DOHH2 (cell line): ENCODE measurements around the gene ATXN7L3B.

Experiments
- H3F3A ChIP-seq: fragments of 200-600 bp; sonication (generic), shearing (Covaris generic); 2 replicates; pipeline ENCODE4 v1.6.0; 2016; ENCODE audit warnings: antibody characterized with exemption, mild to moderate bottlenecking; ENCODE audit not compliant: control insufficient read depth, insufficient read depth
- H3K27ac ChIP-seq: fragments of 200-600 bp; sonication (generic); 2 replicates; pipeline ENCODE4 v1.5.1; 2014; ENCODE audit warnings: low read depth, mild to moderate bottlenecking, low read length, moderate library complexity
- H3K27me3 ChIP-seq: fragments of 200-600 bp; sonication (generic); 2 replicates; pipeline ENCODE4 v1.6.1; 2014; ENCODE audit warnings: mild to moderate bottlenecking, low read length, mixed read lengths; ENCODE audit not compliant: control insufficient read depth
- H3K36me3 ChIP-seq: fragments of 200-600 bp; sonication (generic); 2 replicates; pipeline ENCODE4 v1.6.1; 2014; ENCODE audit warnings: mild to moderate bottlenecking, low read length, moderate library complexity, mixed read lengths; ENCODE audit not compliant: control insufficient read depth
- H3K4me1 ChIP-seq: fragments of 200-600 bp; sonication (generic); 2 replicates; pipeline ENCODE4 v1.6.1; 2014; ENCODE audit warnings: mild to moderate bottlenecking, low read length, mixed read lengths; ENCODE audit not compliant: control insufficient read depth
- H3K4me2 ChIP-seq: fragments of 200-600 bp; sonication (generic); 2 replicates; pipeline ENCODE4 v1.6.0; 2014; ENCODE audit warnings: mild to moderate bottlenecking, low read length, moderate library complexity
- H3K4me3 ChIP-seq: fragments of 200-600 bp; sonication (generic); 2 replicates; pipeline ENCODE4 v1.5.1; 2014; ENCODE audit warnings: mild to moderate bottlenecking, low read length, mixed read lengths
- H3K79me2 ChIP-seq: fragments of 200-600 bp; sonication (generic); 2 replicates; pipeline ENCODE4 v1.6.1; 2014; ENCODE audit warnings: mild to moderate bottlenecking, low read length, mixed read lengths; ENCODE audit not compliant: control insufficient read depth
- H3K9me2 ChIP-seq: fragments of 200-600 bp; sonication (generic); replicated peaks from 2 replicates; pipeline ENCODE4 v1.6.1; 2014; ENCODE audit warnings: mild to moderate bottlenecking, low read length, mixed read lengths; ENCODE audit not compliant: control insufficient read depth
- H3K9me3 ChIP-seq: fragments of 200-600 bp; sonication (generic); 2 replicates; pipeline ENCODE4 v1.6.1; 2014; ENCODE audit warnings: antibody characterized with exemption, low read length, mixed read lengths; ENCODE audit not compliant: control insufficient read depth, insufficient read depth
- H4K20me1 ChIP-seq: fragments of 200-600 bp; sonication (generic); 2 replicates; pipeline ENCODE4 v1.6.0; 2014; ENCODE audit warnings: low read depth, mild to moderate bottlenecking, antibody characterized with exemption, low read length, moderate library complexity; ENCODE audit not compliant: control insufficient read depth, insufficient read depth
- EZH2phosphoT487 ChIP-seq: fragments of 200-600 bp; sonication (generic); IDR thresholded peaks from 2 replicates; pipeline ENCODE4 v1.6.1; 2017; ENCODE audit warnings: borderline replicate concordance, mild to moderate bottlenecking, antibody characterized with exemption, low read length, moderate library complexity, mixed read lengths
- TF ChIP-seq, protein P1 (sequence below): fragments of 200-600 bp; sonication (generic); IDR thresholded peaks from one replicate; pipeline ENCODE4 v1.5.1; 2014; ENCODE audit warnings: antibody characterized with exemption, mild to moderate bottlenecking, low read depth, low read length; ENCODE audit not compliant: poor library complexity, severe bottlenecking

ATXN7L3B gene

DNA sequence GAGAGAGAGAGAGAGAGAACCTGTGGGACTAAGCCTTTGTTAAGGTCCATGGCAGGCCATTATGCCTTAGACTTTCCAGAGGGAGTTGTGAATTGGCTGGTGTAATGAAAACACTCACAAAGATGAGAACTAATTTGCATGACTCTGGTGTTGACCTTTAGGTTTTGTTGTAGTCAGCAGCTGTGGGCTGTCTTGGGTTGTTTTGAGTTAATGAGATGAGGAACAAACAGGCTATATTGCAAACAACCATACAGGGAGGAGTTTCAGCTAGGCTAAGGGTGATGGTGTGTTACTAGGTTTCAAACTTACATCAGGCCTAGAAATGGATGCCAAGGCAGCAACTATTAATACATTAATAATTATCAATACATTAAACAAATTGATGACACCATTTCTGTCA lies 26.3 kb downstream of the ATXN7L3B start:
- Histone ChIP-seq H3K27me3 (no peaks in the 10 kb centered on the region), H4K20me1 (no peaks in the 10 kb centered on the region), H3K4me3 (no peak overlapping the region), H3K9me3 (no peaks in the 10 kb centered on the region), H3F3A (no peaks in the 10 kb centered on the region), H3K4me1 (no peaks in the 10 kb centered on the region), H3K4me2 (no peak overlapping the region), H3K9me2 (no peaks in the 10 kb centered on the region), H3K36me3 (no peaks in the 10 kb centered on the region), H3K79me2 (no peaks in the 10 kb centered on the region), H3K27ac (no peak overlapping the region)
- no peak for TF ChIP-seq EZH2phosphoT487
- TF ChIP-seq, protein P1, sequence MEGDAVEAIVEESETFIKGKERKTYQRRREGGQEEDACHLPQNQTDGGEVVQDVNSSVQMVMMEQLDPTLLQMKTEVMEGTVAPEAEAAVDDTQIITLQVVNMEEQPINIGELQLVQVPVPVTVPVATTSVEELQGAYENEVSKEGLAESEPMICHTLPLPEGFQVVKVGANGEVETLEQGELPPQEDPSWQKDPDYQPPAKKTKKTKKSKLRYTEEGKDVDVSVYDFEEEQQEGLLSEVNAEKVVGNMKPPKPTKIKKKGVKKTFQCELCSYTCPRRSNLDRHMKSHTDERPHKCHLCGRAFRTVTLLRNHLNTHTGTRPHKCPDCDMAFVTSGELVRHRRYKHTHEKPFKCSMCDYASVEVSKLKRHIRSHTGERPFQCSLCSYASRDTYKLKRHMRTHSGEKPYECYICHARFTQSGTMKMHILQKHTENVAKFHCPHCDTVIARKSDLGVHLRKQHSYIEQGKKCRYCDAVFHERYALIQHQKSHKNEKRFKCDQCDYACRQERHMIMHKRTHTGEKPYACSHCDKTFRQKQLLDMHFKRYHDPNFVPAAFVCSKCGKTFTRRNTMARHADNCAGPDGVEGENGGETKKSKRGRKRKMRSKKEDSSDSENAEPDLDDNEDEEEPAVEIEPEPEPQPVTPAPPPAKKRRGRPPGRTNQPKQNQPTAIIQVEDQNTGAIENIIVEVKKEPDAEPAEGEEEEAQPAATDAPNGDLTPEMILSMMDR = no peak

GRCh38 chr12:74578486-74578885 lies 40.9 kb downstream of the ATXN7L3B start:
- Histone ChIP-seq H3K27me3 (peaks cover 5% of the 10 kb centered on the region), H3K4me2 (no peak overlapping the region), H3F3A (no peaks in the 10 kb centered on the region), H3K27ac (no peak overlapping the region), H3K4me1 (no peaks in the 10 kb centered on the region), H3K9me2 (no peaks in the 10 kb centered on the region), H3K4me3 (no peak overlapping the region), H3K9me3 (no peaks in the 10 kb centered on the region), H4K20me1 (no peaks in the 10 kb centered on the region), H3K36me3 (no peaks in the 10 kb centered on the region), H3K79me2 (no peaks in the 10 kb centered on the region)
- TF ChIP-seq, protein P1 = no peak
- TF ChIP-seq EZH2phosphoT487 = no peak

GRCh38 chr12:74579446-74579845 lies 41.8 kb downstream of the ATXN7L3B start:
- no peak overlapping the region for H3K4me3 ChIP-seq
- no peak overlapping the region for H3K4me2 ChIP-seq
- H4K20me1 ChIP-seq = no peaks in the 10 kb centered on the region
- TF ChIP-seq EZH2phosphoT487 = no peak
- TF ChIP-seq, protein P1 = no peak
- no peaks in the 10 kb centered on the region for H3K9me3 ChIP-seq
- H3F3A ChIP-seq = no peaks in the 10 kb centered on the region
- H3K27ac ChIP-seq = no peak overlapping the region
- H3K9me2 ChIP-seq = no peaks in the 10 kb centered on the region
- no peaks in the 10 kb centered on the region for H3K79me2 ChIP-seq
- no peaks in the 10 kb centered on the region for H3K36me3 ChIP-seq
- H3K27me3 ChIP-seq = peaks cover 5% of the 10 kb centered on the region
- H3K4me1 ChIP-seq = no peaks in the 10 kb centered on the region

GRCh38 chr12:74579981-74580380 lies 42.3 kb downstream of the ATXN7L3B start:
- no peak overlapping the region for H3K27ac ChIP-seq

More at GRCh38 chr12:74579981-74580380, 42.3 kb downstream of the ATXN7L3B start:
- Histone ChIP-seq H4K20me1 (no peaks in the 10 kb centered on the region), H3F3A (no peaks in the 10 kb centered on the region), H3K4me3 (no peak overlapping the region), H3K4me1 (no peaks in the 10 kb centered on the region), H3K79me2 (no peaks in the 10 kb centered on the region), H3K36me3 (no peaks in the 10 kb centered on the region), H3K9me3 (no peaks in the 10 kb centered on the region), H3K27me3 (peaks cover 5% of the 10 kb centered on the region), H3K9me2 (no peaks in the 10 kb centered on the region), H3K4me2 (no peak overlapping the region)
- no peak for TF ChIP-seq EZH2phosphoT487
- TF ChIP-seq, protein P1 = no peak
